ENCODE results near the gene HSF2BP.
"Not testable (repeated sequence)": the region's sequence is repeated elsewhere in the genome, so short reads cannot be mapped to it uniquely, and the experiment has no call there.

HSF2BP gene

GRCh38 chr21:43600642-43601402 lies 58.5 kb downstream of the HSF2BP start:
- H3K27ac ChIP-seq (ENCODE audit: low read depth, low read length): no peak overlapping the region
- no peaks in the 10 kb centered on the region for H3K9me3 ChIP-seq (ENCODE audit: control insufficient read depth in 5 of 5, low read length in 5 of 5)
- peaks cover 0 to 28% (median 21%) of the 10 kb centered on the region in 5 donors for H3K4me1 ChIP-seq (ENCODE audit: control insufficient read depth in 5 of 5, insufficient read depth in 5 of 5, low read length in 5 of 5)
- H3K36me3 ChIP-seq (ENCODE audit: control insufficient read depth in 5 of 5, insufficient read depth in 5 of 5, low read length in 5 of 5): no peaks in the 10 kb centered on the region
- no peak overlapping the region for H3K9ac ChIP-seq (ENCODE audit: low read length in 5 of 5)
- H3K4me3 ChIP-seq (ENCODE audit: low read depth in 1 of 5, low read length in 5 of 5): no peak overlapping the region
- H3K27me3 ChIP-seq (ENCODE audit: control insufficient read depth in 5 of 5, insufficient read depth in 4 of 5, low read length in 5 of 5): no peaks in the 10 kb centered on the region

- Histone ChIP-seq H3K4me1 (ENCODE audit: control insufficient read depth in 5 of 5, insufficient read depth in 5 of 5, low read length in 5 of 5) (peaks cover 0 to 26% (median 20%) of the 10 kb centered on the region in 5 donors), H3K36me3 (ENCODE audit: control insufficient read depth in 5 of 5, insufficient read depth in 5 of 5, low read length in 5 of 5) (no peaks in the 10 kb centered on the region), H3K27me3 (ENCODE audit: control insufficient read depth in 5 of 5, insufficient read depth in 4 of 5, low read length in 5 of 5) (no peaks in the 10 kb centered on the region), H3K27ac (ENCODE audit: low read depth, low read length) (no peak overlapping the region), H3K4me3 (ENCODE audit: low read depth in 1 of 5, low read length in 5 of 5) (no peak overlapping the region), H3K9me3 (ENCODE audit: control insufficient read depth in 5 of 5, low read length in 5 of 5) (no peaks in the 10 kb centered on the region), H3K9ac (ENCODE audit: low read length in 5 of 5) (no peak overlapping the region)
Observed at GRCh38 chr21:43599728-43600127, 59.6 kb downstream of the HSF2BP start.

GRCh38 chr21:43598416-43599120 lies 60.7 kb downstream of the HSF2BP start:
- Histone ChIP-seq H3K27me3 (ENCODE audit: control insufficient read depth in 5 of 5, insufficient read depth in 4 of 5, low read length in 5 of 5) (no peaks in the 10 kb centered on the region), H3K4me3 (ENCODE audit: low read depth in 1 of 5, low read length in 5 of 5) (no peak overlapping the region)

GRCh38 chr21:43597540-43598250 lies 61.6 kb downstream of the HSF2BP start:
- no peak overlapping the region for H3K9ac ChIP-seq (ENCODE audit: low read length in 5 of 5)
- H3K9me3 ChIP-seq (ENCODE audit: control insufficient read depth in 5 of 5, low read length in 5 of 5): no peaks in the 10 kb centered on the region
- no peak overlapping the region for H3K4me3 ChIP-seq (ENCODE audit: low read depth in 1 of 5, low read length in 5 of 5)
- H3K27ac ChIP-seq (ENCODE audit: low read depth, low read length): no peak overlapping the region
- peaks cover 0 to 10% (median 7%) of the 10 kb centered on the region in 5 donors for H3K4me1 ChIP-seq (ENCODE audit: control insufficient read depth in 5 of 5, insufficient read depth in 5 of 5, low read length in 5 of 5)
- no peaks in the 10 kb centered on the region for H3K27me3 ChIP-seq (ENCODE audit: control insufficient read depth in 5 of 5, insufficient read depth in 4 of 5, low read length in 5 of 5)
- H3K36me3 ChIP-seq (ENCODE audit: control insufficient read depth in 5 of 5, insufficient read depth in 5 of 5, low read length in 5 of 5): no peaks in the 10 kb centered on the region

More at GRCh38 chr21:43598416-43599120, 60.7 kb downstream of the HSF2BP start:
- H3K36me3 ChIP-seq (ENCODE audit: control insufficient read depth in 5 of 5, insufficient read depth in 5 of 5, low read length in 5 of 5): no peaks in the 10 kb centered on the region
- H3K4me1 ChIP-seq (ENCODE audit: control insufficient read depth in 5 of 5, insufficient read depth in 5 of 5, low read length in 5 of 5): peaks cover 0 to 16% (median 10%) of the 10 kb centered on the region in 5 donors
- no peaks in the 10 kb centered on the region for H3K9me3 ChIP-seq (ENCODE audit: control insufficient read depth in 5 of 5, low read length in 5 of 5)
- H3K9ac ChIP-seq (ENCODE audit: low read length in 5 of 5): no peak overlapping the region
- no peak overlapping the region for H3K27ac ChIP-seq (ENCODE audit: low read depth, low read length)

GRCh38 chr21:43597052-43597451 lies 62.2 kb downstream of the HSF2BP start:
- Histone ChIP-seq H3K9me3 (ENCODE audit: control insufficient read depth in 5 of 5, low read length in 5 of 5) (no peaks in the 10 kb centered on the region), H3K4me3 (ENCODE audit: low read depth in 1 of 5, low read length in 5 of 5) (no peak overlapping the region), H3K36me3 (ENCODE audit: control insufficient read depth in 5 of 5, insufficient read depth in 5 of 5, low read length in 5 of 5) (no peaks in the 10 kb centered on the region), H3K4me1 (ENCODE audit: control insufficient read depth in 5 of 5, insufficient read depth in 5 of 5, low read length in 5 of 5) (peaks cover 0 to 9% (median 5%) of the 10 kb centered on the region in 5 donors), H3K27me3 (ENCODE audit: control insufficient read depth in 5 of 5, insufficient read depth in 4 of 5, low read length in 5 of 5) (no peaks in the 10 kb centered on the region), H3K9ac (ENCODE audit: low read length in 5 of 5) (no peak overlapping the region), H3K27ac (ENCODE audit: low read depth, low read length) (no peak overlapping the region)

- no peak overlapping the region for H3K4me3 ChIP-seq (ENCODE audit: low read depth in 1 of 5, low read length in 5 of 5)
- H3K9me3 ChIP-seq (ENCODE audit: control insufficient read depth in 5 of 5, low read length in 5 of 5): no peaks in the 10 kb centered on the region
- no peaks in the 10 kb centered on the region for H3K27me3 ChIP-seq (ENCODE audit: control insufficient read depth in 5 of 5, insufficient read depth in 4 of 5, low read length in 5 of 5)
- no peaks in the 10 kb centered on the region for H3K36me3 ChIP-seq (ENCODE audit: control insufficient read depth in 5 of 5, insufficient read depth in 5 of 5, low read length in 5 of 5)
- no peak overlapping the region for H3K9ac ChIP-seq (ENCODE audit: low read length in 5 of 5)
- no peak overlapping the region for H3K27ac ChIP-seq (ENCODE audit: low read depth, low read length)
- H3K4me1 ChIP-seq (ENCODE audit: control insufficient read depth in 5 of 5, insufficient read depth in 5 of 5, low read length in 5 of 5): peaks cover 0 to 11% (median 6%) of the 10 kb centered on the region in 5 donors
Observed at GRCh38 chr21:43596616-43597015, 62.7 kb downstream of the HSF2BP start.

GRCh38 chr21:43595769-43596168 lies 63.5 kb downstream of the HSF2BP start:
- H3K36me3 ChIP-seq (ENCODE audit: control insufficient read depth in 5 of 5, insufficient read depth in 5 of 5, low read length in 5 of 5); H3K27ac ChIP-seq (ENCODE audit: low read depth, low read length); H3K9me3 ChIP-seq (ENCODE audit: control insufficient read depth in 5 of 5, low read length in 5 of 5); H3K27me3 ChIP-seq (ENCODE audit: control insufficient read depth in 5 of 5, insufficient read depth in 4 of 5, low read length in 5 of 5); H3K4me3 ChIP-seq (ENCODE audit: low read depth in 1 of 5, low read length in 5 of 5); H3K9ac ChIP-seq (ENCODE audit: low read length in 5 of 5): not testable (repeated sequence)
- peaks cover 0 to 14% (median 8%) of the 10 kb centered on the region in 5 donors for H3K4me1 ChIP-seq (ENCODE audit: control insufficient read depth in 5 of 5, insufficient read depth in 5 of 5, low read length in 5 of 5)

- Histone ChIP-seq H3K36me3 (ENCODE audit: control insufficient read depth in 5 of 5, insufficient read depth in 5 of 5, low read length in 5 of 5) (no peaks in the 10 kb centered on the region), H3K9me3 (ENCODE audit: control insufficient read depth in 5 of 5, low read length in 5 of 5) (no peaks in the 10 kb centered on the region), H3K4me1 (ENCODE audit: control insufficient read depth in 5 of 5, insufficient read depth in 5 of 5, low read length in 5 of 5) (peaks cover 0 to 8% (median 6%) of the 10 kb centered on the region in 5 donors), H3K27ac (ENCODE audit: low read depth, low read length) (no peak overlapping the region), H3K4me3 (ENCODE audit: low read depth in 1 of 5, low read length in 5 of 5) (no peak overlapping the region), H3K9ac (ENCODE audit: low read length in 5 of 5) (no peak overlapping the region), H3K27me3 (ENCODE audit: control insufficient read depth in 5 of 5, insufficient read depth in 4 of 5, low read length in 5 of 5) (no peaks in the 10 kb centered on the region)
Observed at GRCh38 chr21:43593078-43593477, 66.2 kb downstream of the HSF2BP start.

GRCh38 chr21:43591571-43591970 lies 67.7 kb downstream of the HSF2BP start:
- Histone ChIP-seq H3K27ac (ENCODE audit: low read depth, low read length) (no peak overlapping the region), H3K4me1 (ENCODE audit: control insufficient read depth in 5 of 5, insufficient read depth in 5 of 5, low read length in 5 of 5) (peaks cover 0 to 14% (median 9%) of the 10 kb centered on the region in 5 donors), H3K4me3 (ENCODE audit: low read depth in 1 of 5, low read length in 5 of 5) (no peak overlapping the region), H3K27me3 (ENCODE audit: control insufficient read depth in 5 of 5, insufficient read depth in 4 of 5, low read length in 5 of 5) (no peaks in the 10 kb centered on the region), H3K9ac (ENCODE audit: low read length in 5 of 5) (no peak overlapping the region), H3K36me3 (ENCODE audit: control insufficient read depth in 5 of 5, insufficient read depth in 5 of 5, low read length in 5 of 5) (no peaks in the 10 kb centered on the region), H3K9me3 (ENCODE audit: control insufficient read depth in 5 of 5, low read length in 5 of 5) (no peaks in the 10 kb centered on the region)

- Histone ChIP-seq H3K4me3 (ENCODE audit: low read depth in 1 of 5, low read length in 5 of 5) (no peak overlapping the region), H3K27me3 (ENCODE audit: control insufficient read depth in 5 of 5, insufficient read depth in 4 of 5, low read length in 5 of 5) (no peaks in the 10 kb centered on the region), H3K9ac (ENCODE audit: low read length in 5 of 5) (no peak overlapping the region), H3K36me3 (ENCODE audit: control insufficient read depth in 5 of 5, insufficient read depth in 5 of 5, low read length in 5 of 5) (no peaks in the 10 kb centered on the region), H3K27ac (ENCODE audit: low read depth, low read length) (no peak overlapping the region), H3K9me3 (ENCODE audit: control insufficient read depth in 5 of 5, low read length in 5 of 5) (no peaks in the 10 kb centered on the region), H3K4me1 (ENCODE audit: control insufficient read depth in 5 of 5, insufficient read depth in 5 of 5, low read length in 5 of 5) (peaks cover 3 to 26% (median 22%) of the 10 kb centered on the region in 5 donors)
Observed at GRCh38 chr21:43590194-43590593, 69.1 kb downstream of the HSF2BP start.

All from subcutaneous abdominal adipose tissue (tissue), 5 donors.